ENCODE measurements around the gene TGFBRAP1.
A peak's percentile ranks its signal among the peaks of the same experiment; 100 is the strongest.

Gene TGFBRAP1

GRCh38 chr2:105287692-105288091 is 41.8 kb downstream of the TGFBRAP1 start:
- Mint-ChIP-seq H3K4me3 (no peak overlapping the region), H3K4me1 (no peaks in the 10 kb centered on the region), H3K9me3 (no peaks in the 10 kb centered on the region), H3K27ac (no peak overlapping the region), H3K27me3 (no peaks in the 10 kb centered on the region), H3K36me3 (ENCODE audit: low read depth) (peaks cover 51% of the 10 kb centered on the region)
- ATAC-seq (no peak), DNase-seq (peak; percentile 25)

GRCh38 chr2:105283532-105283931 is 46.0 kb downstream of the TGFBRAP1 start:
- Mint-ChIP-seq H3K36me3 (ENCODE audit: low read depth) (peaks cover 46% of the 10 kb centered on the region), H3K27me3 (no peaks in the 10 kb centered on the region), H3K4me1 (no peaks in the 10 kb centered on the region), H3K9me3 (no peaks in the 10 kb centered on the region), H3K4me3 (no peak overlapping the region), H3K27ac (no peak overlapping the region)
- DNase-seq (no peak), ATAC-seq (no peak)

GRCh38 chr2:105280281-105280680 is 49.3 kb downstream of the TGFBRAP1 start:
- Mint-ChIP-seq H3K4me1 (no peaks in the 10 kb centered on the region), H3K27me3 (no peaks in the 10 kb centered on the region), H3K9me3 (no peaks in the 10 kb centered on the region), H3K36me3 (ENCODE audit: low read depth) (peaks cover 44% of the 10 kb centered on the region), H3K4me3 (no peak overlapping the region), H3K27ac (no peak overlapping the region)
- DNase-seq (no peak), ATAC-seq (no peak)

GRCh38 chr2:105279126-105279525 is 50.4 kb downstream of the TGFBRAP1 start:
- Mint-ChIP-seq H3K9me3 (no peaks in the 10 kb centered on the region), H3K27me3 (no peaks in the 10 kb centered on the region), H3K27ac (no peak overlapping the region), H3K4me1 (no peaks in the 10 kb centered on the region), H3K4me3 (no peak overlapping the region), H3K36me3 (ENCODE audit: low read depth) (peaks cover 39% of the 10 kb centered on the region)
- DNase-seq, result no peak
- no peak for ATAC-seq

GRCh38 chr2:105278654-105279053 is 50.9 kb downstream of the TGFBRAP1 start:
- ATAC-seq, result no peak
- Mint-ChIP-seq H3K27ac (no peak overlapping the region), H3K27me3 (no peaks in the 10 kb centered on the region), H3K4me3 (no peak overlapping the region), H3K9me3 (no peaks in the 10 kb centered on the region), H3K36me3 (ENCODE audit: low read depth) (peaks cover 36% of the 10 kb centered on the region), H3K4me1 (no peaks in the 10 kb centered on the region)
- no peak for DNase-seq

- Mint-ChIP-seq H3K27me3 (no peaks in the 10 kb centered on the region), H3K4me3 (no peak overlapping the region), H3K9me3 (no peaks in the 10 kb centered on the region), H3K36me3 (ENCODE audit: low read depth) (peaks cover 45% of the 10 kb centered on the region), H3K27ac (no peak overlapping the region), H3K4me1 (no peaks in the 10 kb centered on the region)
- DNase-seq (no peak), ATAC-seq (no peak)
Measured at GRCh38 chr2:105274046-105274445, 55.5 kb downstream of the TGFBRAP1 start.

- DNase-seq (no peak), ATAC-seq (no peak)
- no peak overlapping the region for H3K27ac Mint-ChIP-seq
- no peaks in the 10 kb centered on the region for H3K9me3 Mint-ChIP-seq
- H3K4me3 Mint-ChIP-seq, result no peak overlapping the region
- no peaks in the 10 kb centered on the region for H3K27me3 Mint-ChIP-seq
- H3K36me3 Mint-ChIP-seq (ENCODE audit: low read depth), result peaks cover 53% of the 10 kb centered on the region
- no peaks in the 10 kb centered on the region for H3K4me1 Mint-ChIP-seq
Measured at GRCh38 chr2:105272176-105272575, 57.4 kb downstream of the TGFBRAP1 start.

- no peak overlapping the region for H3K4me3 Mint-ChIP-seq
- peaks cover 49% of the 10 kb centered on the region for H3K36me3 Mint-ChIP-seq (ENCODE audit: low read depth)
- no peak overlapping the region for H3K27ac Mint-ChIP-seq
- ATAC-seq (no peak), DNase-seq (no peak)
- no peaks in the 10 kb centered on the region for H3K4me1 Mint-ChIP-seq
- no peaks in the 10 kb centered on the region for H3K27me3 Mint-ChIP-seq
- H3K9me3 Mint-ChIP-seq, result no peaks in the 10 kb centered on the region
Measured at GRCh38 chr2:105271393-105272045, 58.0 kb downstream of the TGFBRAP1 start.

GRCh38 chr2:105269426-105269825 is 60.1 kb downstream of the TGFBRAP1 start:
- Mint-ChIP-seq H3K27me3 (no peaks in the 10 kb centered on the region), H3K4me1 (no peaks in the 10 kb centered on the region), H3K9me3 (no peaks in the 10 kb centered on the region), H3K27ac (no peak overlapping the region), H3K36me3 (ENCODE audit: low read depth) (peaks cover 59% of the 10 kb centered on the region), H3K4me3 (no peak overlapping the region)
- no peak for DNase-seq
- no peak for ATAC-seq

- Mint-ChIP-seq H3K36me3 (ENCODE audit: low read depth) (peaks cover 32% of the 10 kb centered on the region), H3K27ac (no peak overlapping the region), H3K4me3 (no peak overlapping the region), H3K27me3 (no peaks in the 10 kb centered on the region), H3K4me1 (no peaks in the 10 kb centered on the region), H3K9me3 (no peaks in the 10 kb centered on the region)
- ATAC-seq (no peak), DNase-seq (no peak)
Measured at GRCh38 chr2:105262651-105263091, 66.9 kb downstream of the TGFBRAP1 start.

- DNase-seq (no peak), ATAC-seq (no peak)
- no peaks in the 10 kb centered on the region for H3K9me3 Mint-ChIP-seq
- H3K4me1 Mint-ChIP-seq, result no peaks in the 10 kb centered on the region
- H3K36me3 Mint-ChIP-seq (ENCODE audit: low read depth), result peaks cover 23% of the 10 kb centered on the region
- no peak overlapping the region for H3K27ac Mint-ChIP-seq
- no peaks in the 10 kb centered on the region for H3K27me3 Mint-ChIP-seq
- H3K4me3 Mint-ChIP-seq, result no peak overlapping the region
Measured at GRCh38 chr2:105261061-105261460, 68.5 kb downstream of the TGFBRAP1 start.

GRCh38 chr2:105258835-105259350 is 70.6 kb downstream of the TGFBRAP1 start:
- Mint-ChIP-seq H3K27ac (no peak overlapping the region), H3K4me3 (no peak overlapping the region), H3K4me1 (no peaks in the 10 kb centered on the region), H3K27me3 (no peaks in the 10 kb centered on the region), H3K9me3 (no peaks in the 10 kb centered on the region), H3K36me3 (ENCODE audit: low read depth) (peaks cover 6% of the 10 kb centered on the region)
- DNase-seq, result no peak
- no peak for ATAC-seq

GRCh38 chr2:105257981-105258380 is 71.6 kb downstream of the TGFBRAP1 start:
- H3K36me3 Mint-ChIP-seq (ENCODE audit: low read depth), result peaks cover 4% of the 10 kb centered on the region
- no peaks in the 10 kb centered on the region for H3K4me1 Mint-ChIP-seq
- H3K27me3 Mint-ChIP-seq, result no peaks in the 10 kb centered on the region
- ATAC-seq (no peak), DNase-seq (no peak)
- H3K9me3 Mint-ChIP-seq, result no peaks in the 10 kb centered on the region
- no peak overlapping the region for H3K27ac Mint-ChIP-seq
- H3K4me3 Mint-ChIP-seq, result no peak overlapping the region

GRCh38 chr2:105256431-105257047 is 73.0 kb downstream of the TGFBRAP1 start:
- Mint-ChIP-seq H3K27me3 (no peaks in the 10 kb centered on the region), H3K36me3 (ENCODE audit: low read depth) (no peaks in the 10 kb centered on the region), H3K9me3 (no peaks in the 10 kb centered on the region), H3K27ac (no peak overlapping the region), H3K4me1 (no peaks in the 10 kb centered on the region), H3K4me3 (no peak overlapping the region)
- ATAC-seq, result no peak
- no peak for DNase-seq

- Mint-ChIP-seq H3K4me1 (no peaks in the 10 kb centered on the region), H3K4me3 (no peak overlapping the region)
- no peak for ATAC-seq
Measured at GRCh38 chr2:105255979-105256378, 73.6 kb downstream of the TGFBRAP1 start.

More at GRCh38 chr2:105255979-105256378, 73.6 kb downstream of the TGFBRAP1 start:
- Mint-ChIP-seq H3K9me3 (no peaks in the 10 kb centered on the region), H3K27ac (no peak overlapping the region), H3K36me3 (ENCODE audit: low read depth) (no peaks in the 10 kb centered on the region), H3K27me3 (no peaks in the 10 kb centered on the region)
- DNase-seq, result no peak
